Loucy (cell line): ENCODE measurements around the gene SLAMF8.

Source experiments
- H2AFZ ChIP-seq: fragments of 200-600 bp; sonication (generic); 2 replicates; pipeline ENCODE4 v1.6.0; 2016; ENCODE audit warnings: antibody characterized with exemption, mild to moderate bottlenecking, low read length, moderate library complexity
- H3F3A ChIP-seq: fragments of 200-600 bp; 2 replicates; pipeline ENCODE4 v1.6.0; 2016; ENCODE audit warnings: antibody characterized with exemption, low read depth, mild to moderate bottlenecking
- H3K27me3 ChIP-seq: fragments of 200-600 bp; sonication (generic); 2 replicates; pipeline ENCODE4 v1.6.1; 2014; ENCODE audit warnings: low read length, mild to moderate bottlenecking; ENCODE audit not compliant: insufficient read depth, poor library complexity, severe bottlenecking
- H3K36me3 ChIP-seq: fragments of 200-600 bp; sonication (generic); 2 replicates; pipeline ENCODE4 v1.6.1; 2016; ENCODE audit warnings: low read length; ENCODE audit not compliant: insufficient read depth
- H3K4me1 ChIP-seq: fragments of 200-600 bp; sonication (generic); 2 replicates; pipeline ENCODE4 v1.5.1; 2014; ENCODE audit warnings: low read length, mild to moderate bottlenecking; ENCODE audit not compliant: insufficient read depth, poor library complexity, severe bottlenecking
- H3K4me2 ChIP-seq: fragments of 200-600 bp; sonication (generic); 2 replicates; pipeline ENCODE4 v1.6.0; 2014; ENCODE audit warnings: antibody characterized with exemption, low read length, low read depth, mild to moderate bottlenecking; ENCODE audit not compliant: poor library complexity, severe bottlenecking
- H3K4me3 ChIP-seq: fragments of 200-600 bp; sonication (generic); 2 replicates; pipeline ENCODE4 v1.5.1; 2014; ENCODE audit warnings: low read length, mild to moderate bottlenecking, mixed read lengths; ENCODE audit not compliant: poor library complexity, severe bottlenecking
- H3K79me2 ChIP-seq: fragments of 200-600 bp; sonication (generic); 2 replicates; pipeline ENCODE4 v1.6.1; 2014; ENCODE audit warnings: low read length; ENCODE audit not compliant: insufficient read depth
- H3K9ac ChIP-seq: fragments of 200-600 bp; sonication (generic); 2 replicates; pipeline ENCODE4 v1.6.0; 2014; ENCODE audit warnings: mild to moderate bottlenecking, low read depth, low read length, moderate library complexity; ENCODE audit not compliant: poor library complexity, severe bottlenecking
- H3K9me2 ChIP-seq: fragments of 200-600 bp; sonication (generic); replicated peaks from 2 replicates; pipeline ENCODE4 v1.6.1; 2016; ENCODE audit warnings: low read depth, low read length, mixed read lengths
- H3K9me3 ChIP-seq: fragments of 200-600 bp; sonication (generic); 2 replicates; pipeline ENCODE4 v1.6.1; 2014; ENCODE audit warnings: mild to moderate bottlenecking, antibody characterized with exemption, low read length, low read depth; ENCODE audit not compliant: insufficient read depth
- H4K20me1 ChIP-seq: fragments of 200-600 bp; sonication (generic); 2 replicates; pipeline ENCODE4 v1.6.0; 2014; ENCODE audit warnings: antibody characterized with exemption, low read length, mild to moderate bottlenecking; ENCODE audit not compliant: insufficient read depth, poor library complexity, severe bottlenecking
- CTCF ChIP-seq: fragments of 200-600 bp; sonication (generic); conservative IDR thresholded peaks from 2 replicates; pipeline ENCODE4 v1.5.1; 2014; ENCODE audit warnings: mild to moderate bottlenecking, antibody characterized with exemption, low read length
- EZH2phosphoT487 ChIP-seq: fragments of 200-600 bp; IDR thresholded peaks from 2 replicates; pipeline ENCODE4 v1.6.1; 2018; ENCODE audit warnings: antibody characterized with exemption, mild to moderate bottlenecking, moderate library complexity, borderline replicate concordance

Gene SLAMF8

GRCh38 chr1:159855709-159856108, 29.0 kb downstream of the SLAMF8 start:
- no peaks in the 10 kb centered on the region for H3K27me3 ChIP-seq
- TF ChIP-seq CTCF (no peak), EZH2phosphoT487 (no peak)

GRCh38 chr1:159856576-159856975, 29.9 kb downstream of the SLAMF8 start:
- no peak overlapping the region for H3K4me2 ChIP-seq
- TF ChIP-seq EZH2phosphoT487 (no peak), CTCF (no peak)

More at GRCh38 chr1:159855709-159856108, 29.0 kb downstream of the SLAMF8 start:
- no peaks in the 10 kb centered on the region for H4K20me1 ChIP-seq
- no peak overlapping the region for H2AFZ ChIP-seq
- H3K9me3 ChIP-seq = no peaks in the 10 kb centered on the region
- peaks cover 10% of the 10 kb centered on the region for H3K4me1 ChIP-seq
- peak overlapping the region; percentile 84 for H3K4me2 ChIP-seq
- peak overlapping the region; percentile 81 for H3K9ac ChIP-seq
- no peaks in the 10 kb centered on the region for H3K9me2 ChIP-seq
- peak overlapping the region; percentile 75 for H3K4me3 ChIP-seq
- no peaks in the 10 kb centered on the region for H3K79me2 ChIP-seq
- H3F3A ChIP-seq = no peaks in the 10 kb centered on the region
- no peaks in the 10 kb centered on the region for H3K36me3 ChIP-seq

GRCh38 chr1:159857889-159858288, 31.2 kb downstream of the SLAMF8 start:
- TF ChIP-seq CTCF (no peak), EZH2phosphoT487 (no peak)
- Histone ChIP-seq H3K9me3 (no peaks in the 10 kb centered on the region), H2AFZ (no peak overlapping the region), H3K9ac (no peak overlapping the region), H3K4me1 (peaks cover 10% of the 10 kb centered on the region), H4K20me1 (no peaks in the 10 kb centered on the region), H3K9me2 (no peaks in the 10 kb centered on the region), H3K79me2 (no peaks in the 10 kb centered on the region), H3K4me3 (no peak overlapping the region), H3F3A (no peaks in the 10 kb centered on the region), H3K36me3 (no peaks in the 10 kb centered on the region), H3K4me2 (no peak overlapping the region), H3K27me3 (no peaks in the 10 kb centered on the region)

More at GRCh38 chr1:159856576-159856975, 29.9 kb downstream of the SLAMF8 start:
- H3K27me3 ChIP-seq = no peaks in the 10 kb centered on the region
- H3K9me3 ChIP-seq = no peaks in the 10 kb centered on the region
- no peaks in the 10 kb centered on the region for H3K9me2 ChIP-seq
- H3K36me3 ChIP-seq = no peaks in the 10 kb centered on the region
- no peak overlapping the region for H3K9ac ChIP-seq
- no peaks in the 10 kb centered on the region for H4K20me1 ChIP-seq
- no peaks in the 10 kb centered on the region for H3K79me2 ChIP-seq
- H3K4me1 ChIP-seq = peaks cover 10% of the 10 kb centered on the region
- no peak overlapping the region for H2AFZ ChIP-seq
- no peak overlapping the region for H3K4me3 ChIP-seq
- H3F3A ChIP-seq = no peaks in the 10 kb centered on the region
